ENCODE measurements around the gene ZEB2.

DNA sequence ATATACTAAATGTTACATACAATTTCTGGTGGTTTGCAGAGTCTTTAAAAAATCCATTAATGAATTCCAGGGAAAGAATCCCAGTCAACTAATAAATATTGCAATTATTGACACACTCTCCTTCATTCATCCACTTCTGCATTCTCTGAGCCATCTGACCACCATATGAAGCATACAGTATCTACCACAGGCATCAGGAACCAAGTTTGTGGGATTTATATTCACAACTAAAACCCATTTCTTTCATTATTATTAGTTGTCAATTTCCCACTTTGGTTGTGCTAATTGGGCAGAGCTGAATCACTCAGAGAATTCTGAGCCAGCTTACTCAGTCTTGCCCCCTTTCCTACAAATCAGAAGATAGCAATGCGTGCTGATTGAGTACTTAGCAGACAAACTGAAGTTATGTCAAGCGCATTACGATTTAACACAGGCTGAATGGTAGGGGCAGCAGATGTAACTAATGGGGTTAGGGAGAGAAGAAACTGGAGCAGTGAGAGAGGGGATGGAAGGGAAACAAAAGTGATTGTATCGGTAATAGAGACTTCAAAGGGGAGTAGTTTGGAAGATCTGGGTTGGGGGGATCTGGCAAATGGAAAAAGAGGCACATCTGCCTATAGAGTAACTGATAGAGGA is 52.3 kb downstream of the ZEB2 start:
- TF ChIP-seq, protein P1, sequence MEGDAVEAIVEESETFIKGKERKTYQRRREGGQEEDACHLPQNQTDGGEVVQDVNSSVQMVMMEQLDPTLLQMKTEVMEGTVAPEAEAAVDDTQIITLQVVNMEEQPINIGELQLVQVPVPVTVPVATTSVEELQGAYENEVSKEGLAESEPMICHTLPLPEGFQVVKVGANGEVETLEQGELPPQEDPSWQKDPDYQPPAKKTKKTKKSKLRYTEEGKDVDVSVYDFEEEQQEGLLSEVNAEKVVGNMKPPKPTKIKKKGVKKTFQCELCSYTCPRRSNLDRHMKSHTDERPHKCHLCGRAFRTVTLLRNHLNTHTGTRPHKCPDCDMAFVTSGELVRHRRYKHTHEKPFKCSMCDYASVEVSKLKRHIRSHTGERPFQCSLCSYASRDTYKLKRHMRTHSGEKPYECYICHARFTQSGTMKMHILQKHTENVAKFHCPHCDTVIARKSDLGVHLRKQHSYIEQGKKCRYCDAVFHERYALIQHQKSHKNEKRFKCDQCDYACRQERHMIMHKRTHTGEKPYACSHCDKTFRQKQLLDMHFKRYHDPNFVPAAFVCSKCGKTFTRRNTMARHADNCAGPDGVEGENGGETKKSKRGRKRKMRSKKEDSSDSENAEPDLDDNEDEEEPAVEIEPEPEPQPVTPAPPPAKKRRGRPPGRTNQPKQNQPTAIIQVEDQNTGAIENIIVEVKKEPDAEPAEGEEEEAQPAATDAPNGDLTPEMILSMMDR (IDR thresholded peaks at IDR 0.05): no peak
- TF ChIP-seq POLR2A (IDR thresholded peaks at IDR 0.05): no peak

All from stomach (tissue), 4 donors.